ENCODE results near the gene HRC. TPM values are rescaled to one million over a fixed set of nuclear protein-coding genes. Genes with fewer than 3 reads are reported as not detected.

The HRC gene
- total and polyA plus RNA-seq, 2 donors (not counting 3 experiments of a cell fraction or from before 2014, with no cell fraction given), result not detected

GRCh38 chr19:49120868-49121267 is 34.3 kb downstream of the HRC start:
- peaks cover 7 to 8% of the 10 kb centered on the region in 2 experiments for H3K27me3 ChIP-seq (ENCODE audit: control insufficient read depth in 2 of 2, insufficient read depth in 2 of 2, low read length in 2 of 2)
- H3K36me3 ChIP-seq (ENCODE audit: control insufficient read depth in 2 of 2, extremely low read depth in 1 of 2, insufficient read depth in 2 of 2, low read length in 2 of 2), result no peaks in the 10 kb centered on the region
- no peaks in the 10 kb centered on the region for H3K9me1 ChIP-seq (replicated peaks; ENCODE audit: control insufficient read depth, extremely low read depth, insufficient read depth, low read length)
- H3K9me3 ChIP-seq (replicated peaks; ENCODE audit: control insufficient read depth, insufficient read depth, low read length), result no peaks in the 10 kb centered on the region
- H3K27ac ChIP-seq (ENCODE audit: insufficient read depth, low read depth, low read length), result no peak overlapping the region
- dilution Hi-C loops (cut with MboI; ENCODE audit: extremely low pct_ligation_motif_present, low sequenced_read_pairs), result no loop called here
- no peak overlapping the region for H2AFZ ChIP-seq (ENCODE audit: low read depth, low read length)
- no peaks in the 10 kb centered on the region for H4K20me1 ChIP-seq (replicated peaks; ENCODE audit: control insufficient read depth, extremely low read depth, insufficient read depth, low read length)
- peaks cover 9% of the 10 kb centered on the region for H3K4me1 ChIP-seq (ENCODE audit: control insufficient read depth, extremely low read depth, insufficient read depth, low read length)
- no peak overlapping the region for H3K4me2 ChIP-seq (ENCODE audit: insufficient read depth, low read length)
- BruUV-seq (replicated peaks), result no TSS peak
- no peaks in the 10 kb centered on the region for H3K79me2 ChIP-seq (ENCODE audit: control insufficient read depth, insufficient read depth, low read length)
- FAIRE-seq, result no peak
- DNase-seq (ENCODE audit: low read depth, low spot score), result no peak
- ChIA-PET POLR2A (no interaction called here), CTCF (interaction anchor here (1.0 to 2.7 kb wide), 7 partner anchors 15 to 87 kb away, joined by 3 to 13 read pairs (median 6); no protein-coding TSS in a partner anchor)
- H3K9ac ChIP-seq (replicated peaks; ENCODE audit: extremely low read depth, insufficient read depth, low read length), result no peak overlapping the region
- TF ChIP-seq MYC (IDR thresholded peaks at IDR 0.05; ENCODE audit: low read depth, low read length), result no peak
- no peak for TF ChIP-seq JUN (IDR thresholded peaks at IDR 0.05; ENCODE audit: borderline replicate concordance, insufficient read depth, insufficient read length, low read depth)
- no peak for TF ChIP-seq POLR2AphosphoS5 (IDR thresholded peaks at IDR 0.05; ENCODE audit: insufficient read depth, low read depth, low read length)
- TF ChIP-seq, protein P1, sequence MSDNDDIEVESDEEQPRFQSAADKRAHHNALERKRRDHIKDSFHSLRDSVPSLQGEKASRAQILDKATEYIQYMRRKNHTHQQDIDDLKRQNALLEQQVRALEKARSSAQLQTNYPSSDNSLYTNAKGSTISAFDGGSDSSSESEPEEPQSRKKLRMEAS (IDR thresholded peaks at IDR 0.05; ENCODE audit: insufficient read depth, insufficient read length), result no peak
- TF ChIP-seq EZH2 (IDR thresholded peaks at IDR 0.05; ENCODE audit: borderline replicate concordance, low read depth, low read length, severe bottlenecking), result no peak
- intact Hi-C loops (cut with micrococcal nuclease), result no loop called here
- H3K4me3 ChIP-seq (replicated peaks in 1 of 3; ENCODE audit: insufficient read depth in 1 of 3, low read depth in 1 of 3, low read length in 3 of 3), result no peak overlapping the region

DNA sequence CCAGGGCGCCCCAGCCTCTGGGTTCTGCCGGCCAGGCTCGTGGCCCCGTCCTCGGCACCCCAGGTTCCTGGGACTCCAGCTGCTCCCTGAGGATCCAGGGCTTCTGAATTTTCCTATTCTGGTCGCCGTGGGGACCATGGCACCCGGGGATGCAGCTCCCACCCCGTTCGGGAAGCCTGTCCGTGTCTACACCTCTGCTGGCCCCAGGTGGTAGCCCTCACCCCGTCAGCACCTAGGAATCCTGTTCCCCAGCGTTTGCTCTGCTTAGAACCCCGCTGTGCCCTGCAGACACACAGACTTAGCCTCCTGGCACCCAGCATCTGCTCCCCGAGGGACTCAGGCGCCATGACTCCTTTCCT is 34.9 kb downstream of the HRC start:
- no peak for DNase-seq (ENCODE audit: low read depth, low spot score)
- no TSS peak for BruUV-seq (replicated peaks)
- FAIRE-seq, result no peak
- TF ChIP-seq JUN (IDR thresholded peaks at IDR 0.05; ENCODE audit: borderline replicate concordance, insufficient read depth, insufficient read length, low read depth) (no peak), EZH2 (IDR thresholded peaks at IDR 0.05; ENCODE audit: borderline replicate concordance, low read depth, low read length, severe bottlenecking) (no peak), GATA2 (IDR thresholded peaks at IDR 0.05; ENCODE audit: insufficient read depth, insufficient read length, low read depth, low read length) (no peak), MYC (IDR thresholded peaks at IDR 0.05; ENCODE audit: low read depth, low read length) (no peak), POLR2A (IDR thresholded peaks at IDR 0.05; ENCODE audit: low read depth, low read length) (no peak), FOS (IDR thresholded peaks at IDR 0.05; ENCODE audit: borderline replicate concordance, insufficient read depth, low read length) (no peak), POLR2AphosphoS5 (IDR thresholded peaks at IDR 0.05; ENCODE audit: insufficient read depth, low read depth, low read length) (no peak)
- TF ChIP-seq, protein P1 (IDR thresholded peaks at IDR 0.05; ENCODE audit: insufficient read depth, insufficient read length), result no peak
- TF ChIP-seq, protein P2, sequence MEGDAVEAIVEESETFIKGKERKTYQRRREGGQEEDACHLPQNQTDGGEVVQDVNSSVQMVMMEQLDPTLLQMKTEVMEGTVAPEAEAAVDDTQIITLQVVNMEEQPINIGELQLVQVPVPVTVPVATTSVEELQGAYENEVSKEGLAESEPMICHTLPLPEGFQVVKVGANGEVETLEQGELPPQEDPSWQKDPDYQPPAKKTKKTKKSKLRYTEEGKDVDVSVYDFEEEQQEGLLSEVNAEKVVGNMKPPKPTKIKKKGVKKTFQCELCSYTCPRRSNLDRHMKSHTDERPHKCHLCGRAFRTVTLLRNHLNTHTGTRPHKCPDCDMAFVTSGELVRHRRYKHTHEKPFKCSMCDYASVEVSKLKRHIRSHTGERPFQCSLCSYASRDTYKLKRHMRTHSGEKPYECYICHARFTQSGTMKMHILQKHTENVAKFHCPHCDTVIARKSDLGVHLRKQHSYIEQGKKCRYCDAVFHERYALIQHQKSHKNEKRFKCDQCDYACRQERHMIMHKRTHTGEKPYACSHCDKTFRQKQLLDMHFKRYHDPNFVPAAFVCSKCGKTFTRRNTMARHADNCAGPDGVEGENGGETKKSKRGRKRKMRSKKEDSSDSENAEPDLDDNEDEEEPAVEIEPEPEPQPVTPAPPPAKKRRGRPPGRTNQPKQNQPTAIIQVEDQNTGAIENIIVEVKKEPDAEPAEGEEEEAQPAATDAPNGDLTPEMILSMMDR (IDR thresholded peaks at IDR 0.05; ENCODE audit: extremely low read depth in 1 of 2, insufficient read depth in 1 of 2, low read depth in 1 of 2, low read length in 2 of 2), result no peak
- Histone ChIP-seq H3K27ac (ENCODE audit: insufficient read depth, low read depth, low read length) (no peak overlapping the region), H3K9me1 (replicated peaks; ENCODE audit: control insufficient read depth, extremely low read depth, insufficient read depth, low read length) (no peaks in the 10 kb centered on the region), H3K4me2 (ENCODE audit: insufficient read depth, low read length) (no peak overlapping the region), H3K79me2 (ENCODE audit: control insufficient read depth, insufficient read depth, low read length) (no peaks in the 10 kb centered on the region), H2AFZ (ENCODE audit: low read depth, low read length) (no peak overlapping the region), H3K9ac (replicated peaks; ENCODE audit: extremely low read depth, insufficient read depth, low read length) (no peak overlapping the region), H3K4me1 (ENCODE audit: control insufficient read depth, extremely low read depth, insufficient read depth, low read length) (peaks cover 9% of the 10 kb centered on the region), H4K20me1 (replicated peaks; ENCODE audit: control insufficient read depth, extremely low read depth, insufficient read depth, low read length) (no peaks in the 10 kb centered on the region), H3K36me3 (ENCODE audit: control insufficient read depth in 2 of 2, extremely low read depth in 1 of 2, insufficient read depth in 2 of 2, low read length in 2 of 2) (no peaks in the 10 kb centered on the region), H3K27me3 (ENCODE audit: control insufficient read depth in 2 of 2, insufficient read depth in 2 of 2, low read length in 2 of 2) (peaks cover 4 to 8% of the 10 kb centered on the region in 2 experiments), H3K4me3 (replicated peaks in 1 of 3; ENCODE audit: insufficient read depth in 1 of 3, low read depth in 1 of 3, low read length in 3 of 3) (no peak overlapping the region), H3K9me3 (replicated peaks; ENCODE audit: control insufficient read depth, insufficient read depth, low read length) (no peaks in the 10 kb centered on the region)
- ChIA-PET POLR2A (no interaction called here), CTCF (interaction anchor here (0.8 to 2.7 kb wide), 11 partner anchors 13 to 105 kb away, joined by 3 to 13 read pairs (median 5); no protein-coding TSS in a partner anchor)
- intact Hi-C loops (cut with micrococcal nuclease) (no loop called here), dilution Hi-C loops (cut with MboI; ENCODE audit: extremely low pct_ligation_motif_present, low sequenced_read_pairs) (no loop called here)

Measured in endothelial cell of umbilical vein (primary cell).